ENCODE results near the gene SETD1A. TPM values are rescaled to one million over a fixed set of nuclear protein-coding genes. Genes with fewer than 3 reads are reported as not detected.

The SETD1A gene
- total and polyA plus RNA-seq, 9 of the 15 experiments (the other 6 are each of a cell fraction or from before 2014, with no cell fraction given), result 0.08 to 36.0 (median 4.2) TPM

DNA sequence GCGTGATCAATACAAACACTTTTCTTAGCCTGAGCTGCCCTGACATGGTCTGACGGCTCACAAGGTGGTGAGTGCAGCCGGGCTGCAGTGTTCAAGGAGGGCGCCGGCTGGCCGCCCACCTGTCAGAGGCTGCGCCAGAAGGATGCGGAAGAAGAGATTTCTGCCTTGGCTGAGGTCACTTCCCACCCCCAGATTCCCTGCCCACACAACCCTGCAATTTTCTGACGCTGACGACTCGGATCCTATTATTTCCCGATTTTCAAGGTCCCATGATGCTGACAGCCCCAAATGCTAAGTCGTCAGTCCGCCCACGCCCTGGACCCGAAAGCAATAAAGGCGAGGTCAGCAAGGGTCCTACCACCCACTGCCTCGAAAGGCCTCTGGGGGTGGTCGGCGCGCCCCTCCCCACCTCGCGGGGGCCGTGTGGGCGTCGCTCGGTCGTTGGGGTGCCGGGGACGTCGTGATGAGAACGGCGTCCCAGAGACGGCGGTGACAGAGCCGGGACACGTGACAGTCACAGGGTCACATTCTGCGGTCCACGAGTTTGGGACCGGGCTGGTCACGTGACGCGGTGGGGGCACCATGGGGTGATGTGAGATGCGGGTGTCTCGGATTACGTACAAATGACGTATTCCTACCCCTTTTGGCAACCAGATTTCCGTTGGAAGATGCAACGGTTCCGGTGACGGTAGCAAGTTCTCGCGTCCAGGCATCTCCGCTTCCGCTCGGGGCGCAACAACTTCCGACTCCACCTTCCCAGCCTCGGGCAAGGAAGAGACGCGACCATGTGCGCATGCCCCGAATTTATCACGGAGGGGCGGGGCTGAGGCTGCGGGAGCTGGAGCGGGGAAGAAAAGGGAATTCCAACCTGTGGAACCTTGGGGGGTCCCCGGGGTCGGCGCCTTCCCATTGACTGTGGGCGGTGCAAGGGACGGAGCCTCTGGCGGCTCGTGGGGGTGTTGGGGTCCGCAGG, 75.5 kb downstream of the SETD1A start, which contains the start of gene STX4 (continued):
- TF ChIP-seq, protein P1, sequence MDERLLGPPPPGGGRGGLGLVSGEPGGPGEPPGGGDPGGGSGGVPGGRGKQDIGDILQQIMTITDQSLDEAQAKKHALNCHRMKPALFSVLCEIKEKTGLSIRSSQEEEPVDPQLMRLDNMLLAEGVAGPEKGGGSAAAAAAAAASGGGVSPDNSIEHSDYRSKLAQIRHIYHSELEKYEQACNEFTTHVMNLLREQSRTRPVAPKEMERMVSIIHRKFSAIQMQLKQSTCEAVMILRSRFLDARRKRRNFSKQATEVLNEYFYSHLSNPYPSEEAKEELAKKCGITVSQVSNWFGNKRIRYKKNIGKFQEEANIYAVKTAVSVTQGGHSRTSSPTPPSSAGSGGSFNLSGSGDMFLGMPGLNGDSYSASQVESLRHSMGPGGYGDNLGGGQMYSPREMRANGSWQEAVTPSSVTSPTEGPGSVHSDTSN (CRISPR knock-in tag; IDR thresholded peaks at IDR 0.05; ENCODE audit: low read depth), result no peak
- TF ChIP-seq, protein P1 (tag; conservative IDR thresholded peaks at IDR 0.05; ENCODE audit: low read depth), result 0 out of 2 replicates have a peak, but pooled peaks have one; percentile 15
- TF ChIP-seq SLC30A9 (CRISPR knock-in tag; IDR thresholded peaks at IDR 0.05) (no peak), XRCC5 (IDR thresholded peaks at IDR 0.05; ENCODE audit: low read depth, low read length) (no peak), L3MBTL2 (IDR thresholded peaks at IDR 0.05) (peak; percentile 99), CEBPB (tag; IDR thresholded peaks at IDR 0.05) (no peak), ZNF41 (CRISPR knock-in tag; conservative IDR thresholded peaks at IDR 0.05) (no peak), POLR2AphosphoS2 (IDR thresholded peaks at IDR 0.05; ENCODE audit: low read length) (no peak), CBFB (CRISPR knock-in tag; IDR thresholded peaks at IDR 0.05) (peak; percentile 94), ZNF668 (CRISPR knock-in tag; IDR thresholded peaks at IDR 0.05) (no peak), ARID1B (IDR thresholded peaks at IDR 0.05) (peak; percentile 52), NCOA4 (IDR thresholded peaks at IDR 0.05; ENCODE audit: partially characterized antibody) (no peak), KAT8 (IDR thresholded peaks at IDR 0.05; ENCODE audit: low read depth) (no peak), RBM17 (IDR thresholded peaks at IDR 0.05; ENCODE audit: borderline replicate concordance, low read depth, low read length) (no peak), ZNF354B (CRISPR knock-in tag; IDR thresholded peaks at IDR 0.05) (no peak), NEUROD1 (IDR thresholded peaks at IDR 0.05; ENCODE audit: borderline replicate concordance, low read depth, low read length, partially characterized antibody) (peak; percentile 46), JUND (IDR thresholded peaks at IDR 0.05; ENCODE audit: borderline replicate concordance, low read depth, low read length) (peak; percentile 87), JUND (tag; IDR thresholded peaks at IDR 0.05; ENCODE audit: borderline replicate concordance, low read depth, low read length) (peak; percentile 88; the same call in 2 of the 3 replicates), ZC3H4 (CRISPR knock-in tag; IDR thresholded peaks at IDR 0.05; ENCODE audit: borderline replicate concordance) (no peak; the same call in 1 of the 2 replicates), FOXA3 (CRISPR knock-in tag; conservative IDR thresholded peaks at IDR 0.05 in 1 of 2, IDR thresholded peaks at IDR 0.05 in 1 of 2) (peak in 1 of 2 experiments; percentile 47; a peak in 1 of 4 replicates)
- TF ChIP-seq, protein P2, sequence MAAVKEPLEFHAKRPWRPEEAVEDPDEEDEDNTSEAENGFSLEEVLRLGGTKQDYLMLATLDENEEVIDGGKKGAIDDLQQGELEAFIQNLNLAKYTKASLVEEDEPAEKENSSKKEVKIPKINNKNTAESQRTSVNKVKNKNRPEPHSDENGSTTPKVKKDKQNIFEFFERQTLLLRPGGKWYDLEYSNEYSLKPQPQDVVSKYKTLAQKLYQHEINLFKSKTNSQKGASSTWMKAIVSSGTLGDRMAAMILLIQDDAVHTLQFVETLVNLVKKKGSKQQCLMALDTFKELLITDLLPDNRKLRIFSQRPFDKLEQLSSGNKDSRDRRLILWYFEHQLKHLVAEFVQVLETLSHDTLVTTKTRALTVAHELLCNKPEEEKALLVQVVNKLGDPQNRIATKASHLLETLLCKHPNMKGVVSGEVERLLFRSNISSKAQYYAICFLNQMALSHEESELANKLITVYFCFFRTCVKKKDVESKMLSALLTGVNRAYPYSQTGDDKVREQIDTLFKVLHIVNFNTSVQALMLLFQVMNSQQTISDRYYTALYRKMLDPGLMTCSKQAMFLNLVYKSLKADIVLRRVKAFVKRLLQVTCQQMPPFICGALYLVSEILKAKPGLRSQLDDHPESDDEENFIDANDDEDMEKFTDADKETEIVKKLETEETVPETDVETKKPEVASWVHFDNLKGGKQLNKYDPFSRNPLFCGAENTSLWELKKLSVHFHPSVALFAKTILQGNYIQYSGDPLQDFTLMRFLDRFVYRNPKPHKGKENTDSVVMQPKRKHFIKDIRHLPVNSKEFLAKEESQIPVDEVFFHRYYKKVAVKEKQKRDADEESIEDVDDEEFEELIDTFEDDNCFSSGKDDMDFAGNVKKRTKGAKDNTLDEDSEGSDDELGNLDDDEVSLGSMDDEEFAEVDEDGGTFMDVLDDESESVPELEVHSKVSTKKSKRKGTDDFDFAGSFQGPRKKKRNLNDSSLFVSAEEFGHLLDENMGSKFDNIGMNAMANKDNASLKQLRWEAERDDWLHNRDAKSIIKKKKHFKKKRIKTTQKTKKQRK (IDR thresholded peaks at IDR 0.05; ENCODE audit: borderline replicate concordance, low read depth, low read length), result no peak
- TF ChIP-seq, protein P3, sequence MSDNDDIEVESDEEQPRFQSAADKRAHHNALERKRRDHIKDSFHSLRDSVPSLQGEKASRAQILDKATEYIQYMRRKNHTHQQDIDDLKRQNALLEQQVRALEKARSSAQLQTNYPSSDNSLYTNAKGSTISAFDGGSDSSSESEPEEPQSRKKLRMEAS (CRISPR knock-in tag; IDR thresholded peaks at IDR 0.05), result peak; percentile 99
